ENCODE data around the gene AOX1.

The AOX1 gene

GRCh38 chr2:200662727-200663126, 76.9 kb downstream of the AOX1 start:
- no peak for TF ChIP-seq POLR2AphosphoS5 (IDR thresholded peaks at IDR 0.05; ENCODE audit: low read depth, low read length)
- no peak for TF ChIP-seq REST (IDR thresholded peaks at IDR 0.05; ENCODE audit: insufficient read depth in 1 of 2, low read depth in 2 of 2, low read length in 2 of 2)
- no peak for TF ChIP-seq SIN3A (IDR thresholded peaks at IDR 0.05; ENCODE audit: borderline replicate concordance, insufficient read depth, low read length)
- TF ChIP-seq TAF1 (IDR thresholded peaks at IDR 0.05; ENCODE audit: borderline replicate concordance, insufficient read depth, low read length) = no peak
- TF ChIP-seq FOXP2 (optimal IDR thresholded peaks at IDR 0.05; ENCODE audit: borderline replicate concordance, extremely low read depth, extremely low read length, insufficient read depth) = no peak

GRCh38 chr2:200664770-200665494, 79.1 kb downstream of the AOX1 start:
- TF ChIP-seq SIN3A (IDR thresholded peaks at IDR 0.05; ENCODE audit: borderline replicate concordance, insufficient read depth, low read length) (no peak), FOXP2 (optimal IDR thresholded peaks at IDR 0.05; ENCODE audit: borderline replicate concordance, extremely low read depth, extremely low read length, insufficient read depth) (no peak), POLR2AphosphoS5 (IDR thresholded peaks at IDR 0.05; ENCODE audit: low read depth, low read length) (no peak), TAF1 (IDR thresholded peaks at IDR 0.05; ENCODE audit: borderline replicate concordance, insufficient read depth, low read length) (no peak), REST (IDR thresholded peaks at IDR 0.05; ENCODE audit: insufficient read depth in 1 of 2, low read depth in 2 of 2, low read length in 2 of 2) (no peak)

GRCh38 chr2:200665626-200666453, 80.0 kb downstream of the AOX1 start:
- TF ChIP-seq SIN3A (IDR thresholded peaks at IDR 0.05; ENCODE audit: borderline replicate concordance, insufficient read depth, low read length) (no peak), TAF1 (IDR thresholded peaks at IDR 0.05; ENCODE audit: borderline replicate concordance, insufficient read depth, low read length) (no peak), FOXP2 (optimal IDR thresholded peaks at IDR 0.05; ENCODE audit: borderline replicate concordance, extremely low read depth, extremely low read length, insufficient read depth) (no peak), POLR2AphosphoS5 (IDR thresholded peaks at IDR 0.05; ENCODE audit: low read depth, low read length) (no peak), REST (IDR thresholded peaks at IDR 0.05; ENCODE audit: insufficient read depth in 1 of 2, low read depth in 2 of 2, low read length in 2 of 2) (no peak)

- TF ChIP-seq TAF1 (IDR thresholded peaks at IDR 0.05; ENCODE audit: borderline replicate concordance, insufficient read depth, low read length) = no peak
- TF ChIP-seq FOXP2 (optimal IDR thresholded peaks at IDR 0.05; ENCODE audit: borderline replicate concordance, extremely low read depth, extremely low read length, insufficient read depth) = no peak
- no peak for TF ChIP-seq REST (IDR thresholded peaks at IDR 0.05; ENCODE audit: insufficient read depth in 1 of 2, low read depth in 2 of 2, low read length in 2 of 2)
- TF ChIP-seq SIN3A (IDR thresholded peaks at IDR 0.05; ENCODE audit: borderline replicate concordance, insufficient read depth, low read length) = no peak
- no peak for TF ChIP-seq POLR2AphosphoS5 (IDR thresholded peaks at IDR 0.05; ENCODE audit: low read depth, low read length)
Measured at GRCh38 chr2:200667413-200667812, 81.6 kb downstream of the AOX1 start.
